ENCODE measurements around the gene OR51B4.

Gene OR51B4

GRCh38 chr11:5269715-5270147 is 32.0 kb downstream of the OR51B4 start, which contains the start of gene HBE1:
Gene HBE1, minus strand, starts transcription at chr11:5269945. Its CDS starts 55 bp downstream, at chr11:5269890.
- Histone ChIP-seq H3K9me3 (ENCODE audit: low read length) (no peaks in the 10 kb centered on the region), H3K4me3 (ENCODE audit: low read depth, low read length, poor library complexity, severe bottlenecking) (no peak within 1 kb of the TSS), H3F3A (ENCODE audit: insufficient read depth, low read length) (no peaks in the 10 kb centered on the region), H3K4me2 (ENCODE audit: low read length) (no peak within 1 kb of the TSS), H3K27me3 (ENCODE audit: insufficient read depth, low read length) (no peaks in the 10 kb centered on the region), H3K9ac (ENCODE audit: low read length) (no peak within 1 kb of the TSS), H3K36me3 (ENCODE audit: insufficient read depth, low read length) (no peaks in the 10 kb centered on the region), H3K27ac (ENCODE audit: low read depth, low read length, poor library complexity, severe bottlenecking) (no peak within 1 kb of the TSS), H3K79me2 (ENCODE audit: insufficient read depth, low read length) (no peaks in the 10 kb centered on the region), H3K4me1 (ENCODE audit: insufficient read depth, low read length, severe bottlenecking) (no peaks in the 10 kb centered on the region), H2AFZ (ENCODE audit: low read length) (no peak within 1 kb of the TSS), H3K9me2 (ENCODE audit: low read depth, low read length) (no peaks in the 10 kb centered on the region), H4K20me1 (ENCODE audit: insufficient read depth, low read length) (no peaks in the 10 kb centered on the region)
- TF ChIP-seq CTCF (IDR thresholded peaks at IDR 0.05; ENCODE audit: low read length) (no peak), EZH2 (IDR thresholded peaks at IDR 0.05; ENCODE audit: borderline replicate concordance, low read length) (no peak)

GRCh38 chr11:5267033-5267563 is 34.6 kb downstream of the OR51B4 start:
- no peak overlapping the region for H2AFZ ChIP-seq (ENCODE audit: low read length)
- no peak overlapping the region for H3K4me3 ChIP-seq (ENCODE audit: low read depth, low read length, poor library complexity, severe bottlenecking)
- no peaks in the 10 kb centered on the region for H3K9me2 ChIP-seq (ENCODE audit: low read depth, low read length)
- no peaks in the 10 kb centered on the region for H3K9me3 ChIP-seq (ENCODE audit: low read length)
- H3K79me2 ChIP-seq (ENCODE audit: insufficient read depth, low read length): no peaks in the 10 kb centered on the region
- H3K36me3 ChIP-seq (ENCODE audit: insufficient read depth, low read length): no peaks in the 10 kb centered on the region
- H3K4me1 ChIP-seq (ENCODE audit: insufficient read depth, low read length, severe bottlenecking): no peaks in the 10 kb centered on the region
- no peaks in the 10 kb centered on the region for H3K27me3 ChIP-seq (ENCODE audit: insufficient read depth, low read length)
- no peak overlapping the region for H3K4me2 ChIP-seq (ENCODE audit: low read length)
- H4K20me1 ChIP-seq (ENCODE audit: insufficient read depth, low read length): no peaks in the 10 kb centered on the region
- H3K9ac ChIP-seq (ENCODE audit: low read length): no peak overlapping the region
- no peak for TF ChIP-seq EZH2 (IDR thresholded peaks at IDR 0.05; ENCODE audit: borderline replicate concordance, low read length)
- no peak for TF ChIP-seq CTCF (IDR thresholded peaks at IDR 0.05; ENCODE audit: low read length)
- H3F3A ChIP-seq (ENCODE audit: insufficient read depth, low read length): no peaks in the 10 kb centered on the region
- no peak overlapping the region for H3K27ac ChIP-seq (ENCODE audit: low read depth, low read length, poor library complexity, severe bottlenecking)

- Histone ChIP-seq H3K36me3 (ENCODE audit: insufficient read depth, low read length) (no peaks in the 10 kb centered on the region), H3K4me3 (ENCODE audit: low read depth, low read length, poor library complexity, severe bottlenecking) (no peak overlapping the region), H3K4me2 (ENCODE audit: low read length) (no peak overlapping the region), H3K9ac (ENCODE audit: low read length) (no peak overlapping the region), H3K9me2 (ENCODE audit: low read depth, low read length) (no peaks in the 10 kb centered on the region), H3K79me2 (ENCODE audit: insufficient read depth, low read length) (no peaks in the 10 kb centered on the region), H3K27me3 (ENCODE audit: insufficient read depth, low read length) (no peaks in the 10 kb centered on the region), H3K4me1 (ENCODE audit: insufficient read depth, low read length, severe bottlenecking) (no peaks in the 10 kb centered on the region), H2AFZ (ENCODE audit: low read length) (no peak overlapping the region), H3F3A (ENCODE audit: insufficient read depth, low read length) (no peaks in the 10 kb centered on the region), H4K20me1 (ENCODE audit: insufficient read depth, low read length) (no peaks in the 10 kb centered on the region), H3K9me3 (ENCODE audit: low read length) (no peaks in the 10 kb centered on the region), H3K27ac (ENCODE audit: low read depth, low read length, poor library complexity, severe bottlenecking) (no peak overlapping the region)
- TF ChIP-seq EZH2 (IDR thresholded peaks at IDR 0.05; ENCODE audit: borderline replicate concordance, low read length) (no peak), CTCF (IDR thresholded peaks at IDR 0.05; ENCODE audit: low read length) (no peak)
These were observed 35.1 kb downstream of the OR51B4 start for GRCh38 chr11:5266609-5267008.

Measured in OCI-LY1 (cell line).